ENCODE data around the gene KCNIP1.

DNA sequence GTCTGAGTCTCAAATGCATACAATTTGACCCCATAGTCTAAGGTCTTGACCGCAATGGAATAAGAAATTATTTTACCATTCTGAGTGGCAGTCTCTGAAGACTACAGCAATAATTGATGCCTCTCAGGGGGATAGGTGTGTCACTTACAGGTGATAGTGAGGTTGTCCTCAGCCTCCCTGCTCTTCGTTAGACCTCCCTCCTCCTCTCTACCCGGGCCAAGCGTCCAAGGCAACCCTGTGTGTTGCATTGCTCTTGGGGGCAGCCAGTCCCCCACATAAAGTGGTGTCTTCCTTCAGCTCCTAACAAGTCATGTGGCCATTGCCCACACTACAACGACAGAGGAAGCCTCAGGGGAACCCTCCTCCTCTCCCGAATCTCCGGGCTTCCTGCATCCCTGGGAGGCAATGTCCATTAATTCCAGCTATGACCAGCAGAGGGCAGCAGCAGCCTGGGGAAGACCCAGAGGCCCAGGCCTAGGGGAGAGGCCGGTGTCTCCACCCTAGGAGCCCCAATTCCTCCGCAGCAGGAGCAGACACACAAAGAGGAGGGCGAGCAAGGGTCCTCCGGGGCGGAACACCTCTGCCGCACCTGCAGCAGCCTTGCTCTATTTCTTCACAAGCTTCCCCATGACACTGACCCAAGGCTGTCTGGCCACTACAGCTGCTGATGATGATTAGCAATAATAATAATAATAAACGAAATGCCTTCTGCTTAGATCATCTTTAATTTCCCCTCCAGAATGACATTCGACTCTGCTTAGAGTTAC is 134.8 kb downstream of the KCNIP1 start:
- no peak for TF ChIP-seq POU2F2 (IDR thresholded peaks at IDR 0.05; ENCODE audit: borderline replicate concordance, low read depth, low read length)
- TF ChIP-seq, protein P1, sequence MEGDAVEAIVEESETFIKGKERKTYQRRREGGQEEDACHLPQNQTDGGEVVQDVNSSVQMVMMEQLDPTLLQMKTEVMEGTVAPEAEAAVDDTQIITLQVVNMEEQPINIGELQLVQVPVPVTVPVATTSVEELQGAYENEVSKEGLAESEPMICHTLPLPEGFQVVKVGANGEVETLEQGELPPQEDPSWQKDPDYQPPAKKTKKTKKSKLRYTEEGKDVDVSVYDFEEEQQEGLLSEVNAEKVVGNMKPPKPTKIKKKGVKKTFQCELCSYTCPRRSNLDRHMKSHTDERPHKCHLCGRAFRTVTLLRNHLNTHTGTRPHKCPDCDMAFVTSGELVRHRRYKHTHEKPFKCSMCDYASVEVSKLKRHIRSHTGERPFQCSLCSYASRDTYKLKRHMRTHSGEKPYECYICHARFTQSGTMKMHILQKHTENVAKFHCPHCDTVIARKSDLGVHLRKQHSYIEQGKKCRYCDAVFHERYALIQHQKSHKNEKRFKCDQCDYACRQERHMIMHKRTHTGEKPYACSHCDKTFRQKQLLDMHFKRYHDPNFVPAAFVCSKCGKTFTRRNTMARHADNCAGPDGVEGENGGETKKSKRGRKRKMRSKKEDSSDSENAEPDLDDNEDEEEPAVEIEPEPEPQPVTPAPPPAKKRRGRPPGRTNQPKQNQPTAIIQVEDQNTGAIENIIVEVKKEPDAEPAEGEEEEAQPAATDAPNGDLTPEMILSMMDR (IDR thresholded peaks at IDR 0.05 in 2 of 3, conservative IDR thresholded peaks at IDR 0.05 in 1 of 3; ENCODE audit: control insufficient read depth in 2 of 3, extremely low read depth in 1 of 3, insufficient read depth in 1 of 3, low read depth in 3 of 3, low read length in 3 of 3) = peak; percentile 80 to 86 (median 85)

Measured in GM12878 (cell line).